ENCODE data around the gene SHROOM2.

SHROOM2 gene

DNA sequence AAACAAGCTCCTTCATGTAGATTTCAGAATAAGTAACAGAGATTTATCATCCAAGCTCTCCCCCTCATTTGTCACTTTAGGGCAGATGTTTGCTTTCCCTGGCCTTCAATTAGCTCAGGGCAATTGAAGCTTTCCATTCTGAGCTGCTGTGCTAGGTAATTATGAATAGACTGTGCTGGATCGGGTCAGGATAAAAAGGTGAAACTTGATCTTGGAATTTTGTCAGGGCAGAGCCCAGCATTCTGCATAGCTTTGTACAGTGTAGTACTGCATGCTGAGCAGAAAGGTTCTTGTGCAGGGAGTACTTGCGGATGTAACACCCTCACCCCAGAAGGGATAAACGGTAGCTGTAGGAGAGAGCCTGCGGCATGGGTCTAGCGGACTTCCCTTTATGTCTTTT lies 116.9 kb downstream of the SHROOM2 start:
- no peak overlapping the region for H3K4me3 ChIP-seq (ENCODE audit: low read depth, low read length)
- no peaks in the 10 kb centered on the region for H3K27me3 ChIP-seq (ENCODE audit: control insufficient read depth, insufficient read depth, low read length)
- peaks cover 12% of the 10 kb centered on the region; the same call in 1 of the 2 replicates for H3K4me1 ChIP-seq (ENCODE audit: control insufficient read depth, insufficient read depth, low read length)
- no peak overlapping the region for H3K27ac ChIP-seq (ENCODE audit: low read depth, low read length)
- no peaks in the 10 kb centered on the region for H3K9me3 ChIP-seq (ENCODE audit: control insufficient read depth, insufficient read depth, low read length)
- H3K36me3 ChIP-seq (ENCODE audit: control insufficient read depth, insufficient read depth, low read length): peaks cover 8% of the 10 kb centered on the region; the same call in 1 of the 2 replicates
- no peak overlapping the region for H3K9ac ChIP-seq (ENCODE audit: low read depth, low read length)

GRCh38 chrX:9905288-9905687 lies 119.1 kb downstream of the SHROOM2 start:
- Histone ChIP-seq H3K36me3 (ENCODE audit: control insufficient read depth, insufficient read depth, low read length) (peaks cover 4% of the 10 kb centered on the region; the same call in 1 of the 2 replicates), H3K9me3 (ENCODE audit: control insufficient read depth, insufficient read depth, low read length) (no peaks in the 10 kb centered on the region), H3K4me3 (ENCODE audit: low read depth, low read length) (no peak overlapping the region), H3K27ac (ENCODE audit: low read depth, low read length) (no peak overlapping the region), H3K9ac (ENCODE audit: low read depth, low read length) (no peak overlapping the region), H3K27me3 (ENCODE audit: control insufficient read depth, insufficient read depth, low read length) (no peaks in the 10 kb centered on the region), H3K4me1 (ENCODE audit: control insufficient read depth, insufficient read depth, low read length) (peaks cover 12% of the 10 kb centered on the region; the same call in 1 of the 2 replicates)

DNA sequence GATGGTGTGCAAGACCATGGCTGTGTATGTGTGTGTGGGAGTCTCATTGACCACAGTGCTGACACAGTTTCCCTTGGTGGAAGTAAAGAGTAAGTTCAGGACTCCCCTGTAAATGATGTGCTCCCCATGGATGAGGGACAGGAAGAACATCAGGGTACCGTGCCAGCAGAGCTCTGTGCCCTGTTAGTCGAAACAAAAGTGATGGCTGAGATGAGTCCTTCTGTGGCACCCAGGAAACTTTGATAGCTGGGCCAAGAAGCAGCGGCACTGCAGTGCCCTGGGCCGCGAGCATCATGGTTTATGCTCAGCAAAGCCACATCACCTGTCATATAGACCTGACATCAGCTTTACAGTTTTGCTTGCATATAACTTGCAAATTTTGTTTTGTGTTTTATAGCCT lies 119.5 kb downstream of the SHROOM2 start:
- H3K9me3 ChIP-seq (ENCODE audit: control insufficient read depth, insufficient read depth, low read length): no peaks in the 10 kb centered on the region
- H3K27me3 ChIP-seq (ENCODE audit: control insufficient read depth, insufficient read depth, low read length): no peaks in the 10 kb centered on the region
- peaks cover 4% of the 10 kb centered on the region; the same call in 1 of the 2 replicates for H3K36me3 ChIP-seq (ENCODE audit: control insufficient read depth, insufficient read depth, low read length)
- H3K4me1 ChIP-seq (ENCODE audit: control insufficient read depth, insufficient read depth, low read length): peaks cover 12% of the 10 kb centered on the region; the same call in 1 of the 2 replicates
- no peak overlapping the region for H3K27ac ChIP-seq (ENCODE audit: low read depth, low read length)
- H3K9ac ChIP-seq (ENCODE audit: low read depth, low read length): no peak overlapping the region
- H3K4me3 ChIP-seq (ENCODE audit: low read depth, low read length): no peak overlapping the region

DNA sequence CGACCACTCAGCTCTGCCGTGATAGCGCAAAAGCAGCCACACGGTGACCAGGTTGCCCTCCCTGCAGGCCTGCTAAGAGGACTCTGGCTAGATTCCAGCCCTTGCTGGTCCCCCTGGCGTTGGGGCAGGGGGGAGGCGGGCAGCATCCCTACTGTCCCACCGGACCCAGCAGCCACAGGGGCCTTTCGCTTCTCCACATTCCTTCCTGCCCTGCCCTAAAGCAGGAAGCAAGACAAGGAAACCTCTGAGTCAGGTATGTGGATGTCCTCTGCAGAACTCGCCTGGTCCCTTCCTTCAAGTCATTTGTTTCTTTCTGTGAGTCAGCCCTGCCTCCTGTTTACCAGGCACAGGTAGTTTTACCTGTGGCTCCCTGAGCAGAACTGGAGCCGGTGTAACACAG lies 120.7 kb downstream of the SHROOM2 start:
- Histone ChIP-seq H3K27me3 (ENCODE audit: control insufficient read depth, insufficient read depth, low read length) (no peaks in the 10 kb centered on the region), H3K4me1 (ENCODE audit: control insufficient read depth, insufficient read depth, low read length) (peaks cover 20% of the 10 kb centered on the region; the same call in 1 of the 2 replicates), H3K36me3 (ENCODE audit: control insufficient read depth, insufficient read depth, low read length) (peaks cover 4% of the 10 kb centered on the region; the same call in 1 of the 2 replicates), H3K9ac (ENCODE audit: low read depth, low read length) (no peak overlapping the region), H3K4me3 (ENCODE audit: low read depth, low read length) (no peak overlapping the region), H3K27ac (ENCODE audit: low read depth, low read length) (peak overlapping the region; percentile 27), H3K9me3 (ENCODE audit: control insufficient read depth, insufficient read depth, low read length) (no peaks in the 10 kb centered on the region)

DNA sequence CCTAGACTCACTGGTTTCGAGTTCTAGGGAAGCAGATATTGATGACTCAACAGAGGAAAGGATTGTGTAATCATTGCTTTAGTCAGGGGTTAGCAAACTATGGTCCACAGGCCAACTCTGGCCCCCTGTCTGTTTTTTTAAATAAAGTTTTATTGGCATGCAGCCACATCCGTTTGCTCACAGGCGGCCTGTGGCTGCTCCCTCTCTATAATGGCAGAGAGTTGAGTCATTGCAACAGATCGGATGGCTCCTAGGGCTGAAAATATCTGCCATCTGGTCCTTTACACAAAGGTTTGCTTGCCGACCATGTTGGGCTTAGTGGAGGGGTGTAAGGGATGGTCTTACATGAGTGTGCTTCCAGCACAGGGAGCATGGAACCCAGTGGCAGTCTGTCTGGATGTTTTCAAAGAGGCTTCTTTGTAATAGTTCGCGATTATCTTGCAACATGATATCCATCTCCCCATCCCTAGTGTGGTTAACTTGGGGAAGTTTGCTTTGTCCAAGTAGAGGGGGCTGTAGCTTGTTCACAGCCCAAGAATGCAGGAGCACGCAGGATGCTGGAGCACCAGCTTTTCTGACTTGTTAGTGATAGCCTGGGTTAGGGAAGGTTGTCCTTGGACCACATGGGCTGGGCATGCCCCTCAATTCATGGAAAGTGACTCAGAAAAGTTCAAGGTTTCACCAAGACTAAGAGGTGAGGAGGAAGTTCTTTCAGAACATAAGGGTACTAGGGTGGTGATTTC lies 121.6 kb downstream of the SHROOM2 start:
- peaks cover 4% of the 10 kb centered on the region; the same call in 1 of the 2 replicates for H3K36me3 ChIP-seq (ENCODE audit: control insufficient read depth, insufficient read depth, low read length)
- peaks cover 28% of the 10 kb centered on the region for H3K4me1 ChIP-seq (ENCODE audit: control insufficient read depth, insufficient read depth, low read length)
- H3K27ac ChIP-seq (ENCODE audit: low read depth, low read length): peak overlapping the region; percentile 27
- H3K9ac ChIP-seq (ENCODE audit: low read depth, low read length): no peak overlapping the region
- H3K9me3 ChIP-seq (ENCODE audit: control insufficient read depth, insufficient read depth, low read length): no peaks in the 10 kb centered on the region
- H3K4me3 ChIP-seq (ENCODE audit: low read depth, low read length): no peak overlapping the region
- no peaks in the 10 kb centered on the region for H3K27me3 ChIP-seq (ENCODE audit: control insufficient read depth, insufficient read depth, low read length)

DNA sequence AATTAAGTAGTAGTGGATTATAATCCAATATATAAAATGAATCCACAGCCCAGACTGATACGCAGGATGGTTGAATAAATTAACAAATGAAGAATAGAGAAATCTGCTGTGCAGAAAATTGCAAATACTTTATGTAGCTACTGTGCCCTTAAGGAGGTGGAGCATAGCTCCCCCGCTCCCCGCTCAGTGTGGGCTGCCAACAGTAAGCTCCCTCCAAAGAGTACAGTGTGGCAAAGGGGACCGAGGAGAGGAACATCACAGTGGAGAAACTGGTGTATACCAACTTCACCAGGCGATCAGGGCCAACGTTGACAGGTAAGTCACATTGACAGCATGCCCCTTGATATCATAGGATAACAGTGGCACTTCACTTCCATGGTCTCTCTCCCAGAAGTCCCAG lies 123.0 kb downstream of the SHROOM2 start:
- Histone ChIP-seq H3K9ac (ENCODE audit: low read depth, low read length) (no peak overlapping the region), H3K4me1 (ENCODE audit: control insufficient read depth, insufficient read depth, low read length) (peaks cover 29% of the 10 kb centered on the region), H3K27ac (ENCODE audit: low read depth, low read length) (no peak overlapping the region), H3K27me3 (ENCODE audit: control insufficient read depth, insufficient read depth, low read length) (no peaks in the 10 kb centered on the region), H3K4me3 (ENCODE audit: low read depth, low read length) (no peak overlapping the region), H3K36me3 (ENCODE audit: control insufficient read depth, insufficient read depth, low read length) (peaks cover 4% of the 10 kb centered on the region; the same call in 1 of the 2 replicates), H3K9me3 (ENCODE audit: control insufficient read depth, insufficient read depth, low read length) (no peaks in the 10 kb centered on the region)

GRCh38 chrX:9911487-9911886 lies 125.3 kb downstream of the SHROOM2 start:
- no peak overlapping the region for H3K9ac ChIP-seq (ENCODE audit: low read depth, low read length)
- H3K4me1 ChIP-seq (ENCODE audit: control insufficient read depth, insufficient read depth, low read length): peaks cover 29% of the 10 kb centered on the region
- H3K4me3 ChIP-seq (ENCODE audit: low read depth, low read length): no peak overlapping the region
- H3K27ac ChIP-seq (ENCODE audit: low read depth, low read length): no peak overlapping the region
- peaks cover 4% of the 10 kb centered on the region; the same call in 1 of the 2 replicates for H3K36me3 ChIP-seq (ENCODE audit: control insufficient read depth, insufficient read depth, low read length)
- no peaks in the 10 kb centered on the region for H3K27me3 ChIP-seq (ENCODE audit: control insufficient read depth, insufficient read depth, low read length)
- no peaks in the 10 kb centered on the region for H3K9me3 ChIP-seq (ENCODE audit: control insufficient read depth, insufficient read depth, low read length)

DNA sequence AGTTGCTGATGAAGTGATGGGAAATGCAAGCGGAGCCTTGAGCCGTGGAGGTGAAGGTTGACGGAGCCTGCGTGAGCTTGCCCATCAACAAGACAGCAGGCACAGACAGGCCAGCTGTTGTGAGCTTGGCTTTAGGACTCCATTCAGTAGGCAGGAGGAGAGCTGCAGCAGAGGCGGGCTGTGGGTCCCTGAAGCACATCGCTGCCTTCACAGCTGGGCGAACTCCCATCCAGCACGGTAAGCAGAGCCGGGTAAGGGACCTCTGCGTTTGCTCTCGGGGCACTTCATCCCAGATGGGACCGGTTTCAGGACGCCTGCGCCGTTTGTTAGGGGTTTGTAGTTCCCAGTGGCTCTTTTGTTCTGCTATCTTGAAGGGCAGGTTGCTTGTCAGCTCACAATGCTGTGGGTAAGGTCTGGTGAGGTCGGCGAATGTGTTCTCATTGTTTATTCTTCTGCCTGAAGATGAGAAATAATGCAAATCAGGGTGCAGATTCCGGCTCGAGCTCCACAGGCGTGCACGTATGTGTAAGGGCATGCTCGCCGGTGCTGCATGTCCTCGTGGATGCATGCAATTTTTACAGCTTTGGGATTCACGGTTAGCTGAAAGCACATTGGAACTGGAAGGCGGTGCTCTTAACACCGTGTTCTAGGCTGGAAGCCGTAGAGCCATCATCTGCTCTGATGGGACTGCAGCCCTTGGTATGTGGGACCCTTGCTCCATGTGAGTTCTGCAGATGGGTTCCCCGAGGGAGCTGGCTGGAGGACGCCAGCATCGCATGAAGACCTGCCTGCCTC lies 126.3 kb downstream of the SHROOM2 start:
- Histone ChIP-seq H3K36me3 (ENCODE audit: control insufficient read depth, insufficient read depth, low read length) (peaks cover 4% of the 10 kb centered on the region; the same call in 1 of the 2 replicates), H3K4me3 (ENCODE audit: low read depth, low read length) (no peak overlapping the region), H3K27me3 (ENCODE audit: control insufficient read depth, insufficient read depth, low read length) (no peaks in the 10 kb centered on the region), H3K4me1 (ENCODE audit: control insufficient read depth, insufficient read depth, low read length) (peaks cover 21% of the 10 kb centered on the region), H3K9me3 (ENCODE audit: control insufficient read depth, insufficient read depth, low read length) (no peaks in the 10 kb centered on the region), H3K27ac (ENCODE audit: low read depth, low read length) (peak overlapping the region; percentile 46), H3K9ac (ENCODE audit: low read depth, low read length) (no peak overlapping the region)

DNA sequence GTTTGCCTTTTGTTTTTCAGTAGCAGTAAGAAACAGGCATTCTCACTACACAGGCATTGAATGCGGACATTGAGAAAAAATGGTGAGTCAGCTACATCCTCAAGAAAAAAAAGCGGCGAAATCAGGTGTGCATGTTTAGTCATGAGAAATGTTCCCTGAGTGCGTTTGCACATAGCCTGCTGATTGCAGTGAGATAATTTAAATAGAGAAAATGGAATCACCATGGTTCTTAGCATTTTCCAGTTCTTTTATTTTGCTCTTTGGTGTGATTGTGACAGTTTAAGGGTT lies 126.9 kb downstream of the SHROOM2 start:
- peaks cover 4% of the 10 kb centered on the region; the same call in 1 of the 2 replicates for H3K36me3 ChIP-seq (ENCODE audit: control insufficient read depth, insufficient read depth, low read length)
- H3K9ac ChIP-seq (ENCODE audit: low read depth, low read length): no peak overlapping the region
- H3K4me1 ChIP-seq (ENCODE audit: control insufficient read depth, insufficient read depth, low read length): peaks cover 22% of the 10 kb centered on the region
- H3K27me3 ChIP-seq (ENCODE audit: control insufficient read depth, insufficient read depth, low read length): no peaks in the 10 kb centered on the region
- no peak overlapping the region for H3K4me3 ChIP-seq (ENCODE audit: low read depth, low read length)
- H3K9me3 ChIP-seq (ENCODE audit: control insufficient read depth, insufficient read depth, low read length): no peaks in the 10 kb centered on the region
- H3K27ac ChIP-seq (ENCODE audit: low read depth, low read length): peak overlapping the region; percentile 7

DNA sequence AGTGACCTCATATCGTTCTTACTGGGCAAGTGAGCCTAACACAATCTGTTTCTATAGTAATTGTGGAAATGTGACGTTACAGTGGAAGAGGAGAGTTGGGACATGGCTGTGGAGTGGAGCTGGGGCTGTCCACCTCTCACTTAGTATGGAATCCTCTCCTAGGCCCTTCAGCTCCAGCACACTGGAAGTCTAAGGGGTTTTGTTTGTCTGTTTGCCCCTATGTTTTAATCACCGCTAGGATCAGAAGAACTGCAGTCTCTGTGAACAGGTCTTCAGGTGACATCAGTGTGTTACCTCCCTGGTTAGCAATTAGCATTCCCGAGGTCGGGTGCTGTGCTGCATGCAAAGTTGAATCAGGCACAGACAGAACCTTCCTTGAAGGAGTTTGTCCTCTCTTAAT lies 131.6 kb downstream of the SHROOM2 start:
- H3K9me3 ChIP-seq (ENCODE audit: control insufficient read depth, insufficient read depth, low read length): no peaks in the 10 kb centered on the region
- H3K27ac ChIP-seq (ENCODE audit: low read depth, low read length): no peak overlapping the region
- no peaks in the 10 kb centered on the region for H3K36me3 ChIP-seq (ENCODE audit: control insufficient read depth, insufficient read depth, low read length)
- H3K27me3 ChIP-seq (ENCODE audit: control insufficient read depth, insufficient read depth, low read length): no peaks in the 10 kb centered on the region
- H3K4me1 ChIP-seq (ENCODE audit: control insufficient read depth, insufficient read depth, low read length): peaks cover 9% of the 10 kb centered on the region
- H3K9ac ChIP-seq (ENCODE audit: low read depth, low read length): no peak overlapping the region
- no peak overlapping the region for H3K4me3 ChIP-seq (ENCODE audit: low read depth, low read length)

- H3K4me1 ChIP-seq (ENCODE audit: control insufficient read depth, insufficient read depth, low read length): peaks cover 8% of the 10 kb centered on the region; the same call in 1 of the 2 replicates
- no peaks in the 10 kb centered on the region for H3K9me3 ChIP-seq (ENCODE audit: control insufficient read depth, insufficient read depth, low read length)
- H3K27me3 ChIP-seq (ENCODE audit: control insufficient read depth, insufficient read depth, low read length): no peaks in the 10 kb centered on the region
- H3K27ac ChIP-seq (ENCODE audit: low read depth, low read length): no peak overlapping the region
- H3K36me3 ChIP-seq (ENCODE audit: control insufficient read depth, insufficient read depth, low read length): no peaks in the 10 kb centered on the region
- H3K9ac ChIP-seq (ENCODE audit: low read depth, low read length): no peak overlapping the region
- no peak overlapping the region for H3K4me3 ChIP-seq (ENCODE audit: low read depth, low read length)
These were observed 133.5 kb downstream of the SHROOM2 start for GRCh38 chrX:9919632-9920172.
